Measurements from ENCODE around the gene IRF4. TPM values are rescaled to one million over a fixed set of nuclear protein-coding genes. Genes with fewer than 3 reads are reported as not detected.
"Not testable (repeated sequence)": the region's sequence is repeated elsewhere in the genome, so short reads cannot be mapped to it uniquely, and the experiment has no call there.

IRF4 gene
- total RNA-seq, 2 experiments from 2014 or later, result 409 to 439 TPM

DNA sequence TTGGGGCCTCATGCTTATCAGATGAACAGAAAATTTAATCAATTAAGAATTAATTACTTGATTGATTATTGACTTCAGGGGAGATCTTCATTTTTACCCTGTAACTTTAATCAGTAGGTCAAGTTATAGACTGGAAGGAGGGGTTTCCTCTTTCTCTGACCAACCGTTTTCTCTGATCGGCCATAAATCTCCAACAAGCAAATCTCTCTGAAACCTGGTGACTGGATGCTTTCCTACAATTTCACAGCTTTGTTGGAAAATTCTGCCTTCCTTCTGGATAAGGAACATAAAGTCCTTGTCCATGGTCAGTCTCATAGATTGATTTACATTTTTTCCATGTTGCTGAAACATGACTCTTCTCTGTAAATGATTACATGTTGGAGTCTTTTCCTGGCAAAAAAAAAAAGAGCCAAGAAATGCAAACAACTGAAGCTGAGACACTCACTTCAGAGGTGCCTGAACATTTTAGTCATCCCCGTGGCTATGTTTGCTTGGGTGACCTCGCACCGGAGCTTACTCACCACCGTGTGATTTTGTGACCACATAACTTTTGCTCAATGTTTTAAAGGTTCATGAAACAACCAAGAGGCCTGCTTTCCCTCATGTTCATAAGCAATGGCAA, 31.0 kb downstream of the IRF4 start:
- ChIA-PET CTCF (interaction anchor here (1.0 kb wide), 1 partner anchor 22 kb away, joined by 4 read pairs; no protein-coding TSS in a partner anchor), POLR2A (interaction anchor here (0.9 to 34.4 kb wide), 8 partner anchors 9 to 81 kb away, joined by 3 to 888 read pairs (median 4); partner anchors contain the start of gene IRF4)
- Mint-ChIP-seq H3K4me3 (no peak overlapping the region), H3K4me1 (ENCODE audit: low read depth) (peaks cover 25% of the 10 kb centered on the region), H3K27me3 (no peaks in the 10 kb centered on the region), H3K9me3 (peaks cover 6% of the 10 kb centered on the region), H3K27ac (peak overlapping the region; percentile 42), H3K36me3 (ENCODE audit: low read depth) (no peaks in the 10 kb centered on the region)
- ATAC-seq (peak; percentile 97), DNase-seq (peak; percentile 89)
- no peak for TF ChIP-seq CTCF (IDR thresholded peaks at IDR 0.05)
- intact Hi-C loops (cut with micrococcal nuclease), result no loop called here

DNA sequence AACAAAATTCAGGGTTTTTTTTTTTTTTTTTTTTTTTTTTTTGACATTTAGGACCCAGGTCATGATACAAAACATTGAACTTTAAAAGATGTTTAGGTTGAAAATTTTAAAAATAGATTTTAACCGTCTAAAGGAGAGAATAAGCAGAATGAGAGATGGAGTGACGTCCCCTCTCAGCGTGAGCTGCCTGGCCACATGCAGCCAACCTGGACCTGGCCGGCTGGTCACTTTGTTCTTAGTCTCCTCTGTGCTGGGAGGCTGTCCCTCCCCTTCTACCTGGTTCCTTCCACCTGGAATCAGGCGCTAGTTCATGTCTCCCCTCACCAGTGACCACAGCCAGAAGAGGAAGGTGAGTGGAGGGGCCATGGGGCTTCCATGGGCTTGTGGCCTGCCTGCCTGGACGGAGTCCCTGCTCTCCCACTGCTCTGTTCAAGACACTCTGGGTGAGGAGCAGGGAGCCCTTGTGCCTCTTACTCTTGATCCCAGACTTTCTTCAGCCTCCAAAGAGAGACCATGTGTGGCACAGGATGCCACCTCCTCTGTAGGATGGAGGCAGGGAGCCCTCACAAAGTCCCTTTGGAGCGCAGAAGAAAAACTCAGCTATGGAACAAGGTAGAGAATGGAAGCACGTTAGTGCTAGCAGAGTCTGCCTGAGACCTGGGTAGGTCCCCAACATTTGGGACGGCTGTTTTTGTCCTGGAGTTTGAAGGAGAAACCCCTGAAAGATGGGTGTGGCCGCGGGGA, 31.7 kb downstream of the IRF4 start:
- Mint-ChIP-seq H3K4me1 (ENCODE audit: low read depth) (peaks cover 28% of the 10 kb centered on the region), H3K36me3 (ENCODE audit: low read depth) (no peaks in the 10 kb centered on the region), H3K9me3 (peaks cover 6% of the 10 kb centered on the region), H3K4me3 (no peak overlapping the region), H3K27me3 (no peaks in the 10 kb centered on the region), H3K27ac (peak overlapping the region; percentile 92)
- intact Hi-C loops (cut with micrococcal nuclease), result no loop called here
- TF ChIP-seq CTCF (IDR thresholded peaks at IDR 0.05), result no peak
- POLR2A ChIA-PET, result interaction anchor here (0.7 to 34.4 kb wide), 7 partner anchors 9 to 66 kb away, joined by 3 to 888 read pairs (median 4); partner anchors contain the start of gene IRF4
- ATAC-seq (peak; percentile 25), DNase-seq (no peak)
- CTCF ChIA-PET, result interaction anchor here (1.0 kb wide), 1 partner anchor 21 kb away, joined by 4 read pairs; no protein-coding TSS in a partner anchor

- Mint-ChIP-seq H3K4me3 (no peak overlapping the region), H3K27me3 (no peaks in the 10 kb centered on the region), H3K27ac (no peak overlapping the region), H3K4me1 (ENCODE audit: low read depth) (peaks cover 32% of the 10 kb centered on the region), H3K36me3 (ENCODE audit: low read depth) (no peaks in the 10 kb centered on the region), H3K9me3 (peaks cover 6% of the 10 kb centered on the region)
- no peak for DNase-seq
- TF ChIP-seq CTCF (IDR thresholded peaks at IDR 0.05), result no peak
- intact Hi-C loops (cut with micrococcal nuclease), result no loop called here
- CTCF ChIA-PET, result no interaction called here
- POLR2A ChIA-PET, result interaction anchor here (0.7 to 34.4 kb wide), 5 partner anchors 8 to 65 kb away, joined by 3 to 888 read pairs (median 4); partner anchors contain the start of gene IRF4
- ATAC-seq, result no peak
Observed at GRCh38 chr6:423799-424345, 32.3 kb downstream of the IRF4 start.

- Mint-ChIP-seq H3K9me3 (peaks cover 6% of the 10 kb centered on the region), H3K27ac (peak overlapping the region; percentile 57), H3K4me1 (ENCODE audit: low read depth) (peaks cover 36% of the 10 kb centered on the region), H3K4me3 (no peak overlapping the region), H3K27me3 (no peaks in the 10 kb centered on the region), H3K36me3 (ENCODE audit: low read depth) (no peaks in the 10 kb centered on the region)
- no peak for TF ChIP-seq CTCF (IDR thresholded peaks at IDR 0.05)
- ATAC-seq (no peak), DNase-seq (no peak)
- POLR2A ChIA-PET, result interaction anchor here (0.9 to 34.4 kb wide), 5 partner anchors 20 to 80 kb away, joined by 3 to 888 read pairs (median 3); partner anchors contain the start of gene IRF4
- CTCF ChIA-PET, result interaction anchor here (1.2 to 1.8 kb wide), 2 partner anchors 10 to 12 kb away, joined by 5 to 7 read pairs; no protein-coding TSS in a partner anchor
- intact Hi-C loops (cut with micrococcal nuclease), result no loop called here
Observed at GRCh38 chr6:424741-425417, 33.3 kb downstream of the IRF4 start.

DNA sequence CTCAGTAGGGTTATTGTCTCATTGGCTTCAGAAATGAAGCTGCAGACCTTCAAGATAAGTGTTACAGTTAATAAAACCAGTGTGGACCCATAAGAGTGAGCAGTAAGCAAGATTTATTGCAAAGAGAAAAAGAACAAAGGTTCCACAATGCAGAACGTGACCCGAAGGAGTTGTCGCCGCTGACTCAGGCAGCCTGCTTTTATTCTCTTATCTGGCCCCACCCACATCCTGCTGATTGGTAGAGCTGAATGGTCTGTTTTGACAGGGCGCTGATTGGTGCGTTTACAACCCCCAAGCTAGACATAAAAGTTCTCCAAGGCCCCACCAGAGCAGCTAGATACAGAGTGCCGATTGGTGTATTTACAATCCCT, 33.9 kb downstream of the IRF4 start:
- intact Hi-C loops (cut with micrococcal nuclease); DNase-seq; H3K36me3 Mint-ChIP-seq (ENCODE audit: low read depth); ATAC-seq; H3K4me3 Mint-ChIP-seq; H3K9me3 Mint-ChIP-seq; H3K27me3 Mint-ChIP-seq: not testable (repeated sequence)
- Mint-ChIP-seq H3K27ac (peak overlapping the region; percentile 57), H3K4me1 (ENCODE audit: low read depth) (peaks cover 39% of the 10 kb centered on the region)
- ChIA-PET CTCF (interaction anchor here (1.2 to 1.8 kb wide), 2 partner anchors 9 to 13 kb away, joined by 5 to 7 read pairs; no protein-coding TSS in a partner anchor), POLR2A (interaction anchor here (1.0 to 34.4 kb wide), 4 partner anchors 20 to 80 kb away, joined by 3 to 888 read pairs (median 3); partner anchors contain the start of gene IRF4)

GRCh38 chr6:426198-426738, 34.7 kb downstream of the IRF4 start:
- H3K27ac Mint-ChIP-seq; H3K4me3 Mint-ChIP-seq; DNase-seq; ATAC-seq; H3K9me3 Mint-ChIP-seq; H3K27me3 Mint-ChIP-seq; intact Hi-C loops (cut with micrococcal nuclease); H3K36me3 Mint-ChIP-seq (ENCODE audit: low read depth): not testable (repeated sequence)
- ChIA-PET POLR2A (interaction anchor here (1.0 to 34.4 kb wide), 2 partner anchors 25 to 63 kb away, joined by 3 to 888 read pairs; partner anchors contain the start of gene IRF4), CTCF (interaction anchor here (1.2 to 1.8 kb wide), 2 partner anchors 8 to 14 kb away, joined by 5 to 7 read pairs; no protein-coding TSS in a partner anchor)
- H3K4me1 Mint-ChIP-seq (ENCODE audit: low read depth), result peaks cover 46% of the 10 kb centered on the region
